ENCODE results near the gene METTL27. TPM values are rescaled to one million over a fixed set of nuclear protein-coding genes. Genes with fewer than 3 reads are reported as not detected.

METTL27 gene
- polyA plus RNA-seq (2013, experiment 1 of 2), result 0.83 TPM
- polyA plus RNA-seq (2013, experiment 2 of 2), result 1.00 TPM

DNA sequence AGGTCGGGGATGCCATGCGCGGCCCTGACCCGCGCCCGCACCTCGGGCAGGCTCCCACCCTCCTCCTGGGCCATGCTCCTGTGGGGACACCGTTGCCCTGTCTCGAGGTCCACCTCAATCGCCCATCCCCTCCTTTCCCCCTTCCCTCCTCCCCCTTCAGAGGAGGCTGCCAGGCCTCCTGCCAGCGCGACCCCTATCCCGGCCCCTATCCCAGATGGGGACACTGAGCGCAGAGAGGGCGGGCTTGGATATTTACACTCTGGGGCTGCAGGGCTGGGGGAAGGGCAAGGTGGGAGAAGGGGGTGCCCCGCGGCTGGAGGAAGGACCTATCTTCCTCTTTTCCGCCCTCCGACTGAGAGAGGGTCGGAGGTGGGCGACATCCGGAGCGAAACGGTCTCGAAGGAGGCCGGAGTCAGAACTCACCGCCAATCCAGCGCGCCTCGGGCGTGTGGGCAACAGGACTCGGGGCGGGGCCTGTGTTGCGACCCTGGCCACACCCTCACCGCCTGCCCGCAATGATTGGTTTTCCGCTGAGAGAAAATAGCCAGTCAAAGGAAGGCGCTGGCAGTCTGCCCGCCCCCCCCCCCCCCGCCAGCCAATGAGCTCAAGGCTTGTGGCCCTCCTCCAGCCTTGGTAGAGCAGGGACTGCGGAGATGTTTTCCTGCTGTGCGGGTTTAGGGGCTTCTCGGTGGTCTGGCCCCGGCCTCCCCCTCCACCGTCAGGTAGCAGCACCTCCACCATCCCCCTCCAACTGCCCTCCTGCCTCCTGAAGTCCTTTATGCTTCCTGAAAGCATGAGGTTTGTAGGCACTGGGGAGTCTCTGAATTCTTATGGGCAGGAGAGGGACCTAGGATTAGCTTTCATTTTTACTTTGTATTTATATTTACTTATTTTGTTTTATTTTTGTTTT lies at the start of gene METTL27:
Gene METTL27, minus strand, starts transcription at position 450 of the 910 bp plus-strand sequence. Its CDS starts 376 bp downstream, at position 74.
- H2BK15ac ChIP-seq (ENCODE audit: low read depth, poor library complexity, severe bottlenecking), result peak within 1 kb of the TSS; percentile 26
- 17% methylated on average over 25 of the region's 45 CpGs for WGBS
- peak within 1 kb of the TSS in 1 of 2 experiments; percentile 73 for H2BK12ac ChIP-seq (ENCODE audit: low read length in 2 of 2)
- peak within 1 kb of the TSS; percentile 92 for H3K9ac ChIP-seq (ENCODE audit: low read length)
- H3K4me1 ChIP-seq (ENCODE audit: control insufficient read depth, insufficient read depth, low read depth, low read length), result peaks cover 16% of the 10 kb centered on the region
- H3K18ac ChIP-seq (ENCODE audit: low read depth in 1 of 2, low read length in 2 of 2), result peak within 1 kb of the TSS; percentile 44 to 58
- H4K8ac ChIP-seq (ENCODE audit: low read length), result peak within 1 kb of the TSS; percentile 98
- H3K4me2 ChIP-seq (ENCODE audit: low read length, poor library complexity, severe bottlenecking), result peak within 1 kb of the TSS; percentile 69
- peak within 1 kb of the TSS; percentile 67 to 82 for H3K4me3 ChIP-seq (ENCODE audit: insufficient read depth in 1 of 2, low read depth in 1 of 2, low read length in 2 of 2)
- H3K36me3 ChIP-seq (ENCODE audit: control insufficient read depth in 1 of 2, insufficient read depth in 2 of 2, low read depth in 1 of 2, low read length in 2 of 2), result peaks cover 0 to 11% of the 10 kb centered on the region in 2 experiments
- H2AFZ ChIP-seq (ENCODE audit: low read depth, low read length), result peak within 1 kb of the TSS; percentile 87
- H3K27ac ChIP-seq (ENCODE audit: low read length, poor library complexity, severe bottlenecking), result no peak within 1 kb of the TSS
- H3K14ac ChIP-seq (ENCODE audit: low read length in 2 of 2), result no peak within 1 kb of the TSS
- no peaks in the 10 kb centered on the region for H3K9me3 ChIP-seq (ENCODE audit: control insufficient read depth, low read length)
- no peak within 1 kb of the TSS for H3K23ac ChIP-seq (ENCODE audit: low read length in 2 of 2)
- peak within 1 kb of the TSS in 1 of 2 experiments; percentile 51 for H3K4ac ChIP-seq (ENCODE audit: low read depth in 1 of 2, low read length in 2 of 2)
- H3K27me3 ChIP-seq (ENCODE audit: control insufficient read depth in 1 of 2, insufficient read depth in 1 of 2, low read length in 2 of 2), result no peaks in the 10 kb centered on the region
- DNase-seq, result peak; percentile 94
- peak within 1 kb of the TSS; percentile 85 for H2AK5ac ChIP-seq (ENCODE audit: low read length, severe bottlenecking)
- peak within 1 kb of the TSS; percentile 70 for H4K91ac ChIP-seq (ENCODE audit: low read length)
- no peak within 1 kb of the TSS for H2BK120ac ChIP-seq (ENCODE audit: low read depth, low read length)
- peak within 1 kb of the TSS; percentile 40 for H2BK5ac ChIP-seq (ENCODE audit: low read depth, low read length, poor library complexity, severe bottlenecking)
- peaks cover 8% of the 10 kb centered on the region for H3K79me1 ChIP-seq (replicated peaks; ENCODE audit: low read length, poor library complexity, severe bottlenecking)

GRCh38 chr7:73891178-73891885 lies 49.0 kb upstream of the METTL27 start:
- peaks cover 0 to 14% of the 10 kb centered on the region in 2 experiments for H3K27me3 ChIP-seq (ENCODE audit: control insufficient read depth in 1 of 2, insufficient read depth in 1 of 2, low read length in 2 of 2)
- H3K36me3 ChIP-seq (ENCODE audit: control insufficient read depth in 1 of 2, insufficient read depth in 2 of 2, low read depth in 1 of 2, low read length in 2 of 2), result no peaks in the 10 kb centered on the region
- no peak overlapping the region for H3K27ac ChIP-seq (ENCODE audit: low read length, poor library complexity, severe bottlenecking)
- no peak overlapping the region for H2AK5ac ChIP-seq (ENCODE audit: low read length, severe bottlenecking)
- H3K4me3 ChIP-seq (ENCODE audit: insufficient read depth in 1 of 2, low read depth in 1 of 2, low read length in 2 of 2), result no peak overlapping the region
- no peaks in the 10 kb centered on the region for H3K9me3 ChIP-seq (ENCODE audit: control insufficient read depth, low read length)
- no peak overlapping the region for H3K4ac ChIP-seq (ENCODE audit: low read depth in 1 of 2, low read length in 2 of 2)
- H3K14ac ChIP-seq (ENCODE audit: low read length in 2 of 2), result no peak overlapping the region
- H3K18ac ChIP-seq (ENCODE audit: low read depth in 1 of 2, low read length in 2 of 2), result no peak overlapping the region
- H2BK15ac ChIP-seq (ENCODE audit: low read depth, poor library complexity, severe bottlenecking), result no peak overlapping the region
- no peak overlapping the region for H2BK120ac ChIP-seq (ENCODE audit: low read depth, low read length)
- H3K9ac ChIP-seq (ENCODE audit: low read length), result no peak overlapping the region
- H3K79me1 ChIP-seq (replicated peaks; ENCODE audit: low read length, poor library complexity, severe bottlenecking), result no peaks in the 10 kb centered on the region
- H3K4me2 ChIP-seq (ENCODE audit: low read length, poor library complexity, severe bottlenecking), result no peak overlapping the region
- 62% methylated on average over 16 of the region's 16 CpGs for WGBS
- DNase-seq, result no peak
- H2BK12ac ChIP-seq (ENCODE audit: low read length in 2 of 2), result no peak overlapping the region
- no peak overlapping the region for H2BK5ac ChIP-seq (ENCODE audit: low read depth, low read length, poor library complexity, severe bottlenecking)
- H4K8ac ChIP-seq (ENCODE audit: low read length), result peak overlapping the region; percentile 22
- H3K23ac ChIP-seq (ENCODE audit: low read length in 2 of 2), result no peak overlapping the region
- peaks cover 41% of the 10 kb centered on the region for H3K4me1 ChIP-seq (ENCODE audit: control insufficient read depth, insufficient read depth, low read depth, low read length)
- peak overlapping the region; percentile 7 for H2AFZ ChIP-seq (ENCODE audit: low read depth, low read length)
- no peak overlapping the region for H4K91ac ChIP-seq (ENCODE audit: low read length)

GRCh38 chr7:73890555-73891147 lies 48.3 kb upstream of the METTL27 start:
- Histone ChIP-seq H2AK5ac (ENCODE audit: low read length, severe bottlenecking) (no peak overlapping the region), H4K8ac (ENCODE audit: low read length) (no peak overlapping the region), H2BK12ac (ENCODE audit: low read length in 2 of 2) (no peak overlapping the region), H3K4me3 (ENCODE audit: insufficient read depth in 1 of 2, low read depth in 1 of 2, low read length in 2 of 2) (no peak overlapping the region), H4K91ac (ENCODE audit: low read length) (no peak overlapping the region), H3K23ac (ENCODE audit: low read length in 2 of 2) (no peak overlapping the region), H3K27ac (ENCODE audit: low read length, poor library complexity, severe bottlenecking) (no peak overlapping the region), H3K79me1 (replicated peaks; ENCODE audit: low read length, poor library complexity, severe bottlenecking) (no peaks in the 10 kb centered on the region), H3K36me3 (ENCODE audit: control insufficient read depth in 1 of 2, insufficient read depth in 2 of 2, low read depth in 1 of 2, low read length in 2 of 2) (no peaks in the 10 kb centered on the region), H3K9me3 (ENCODE audit: control insufficient read depth, low read length) (no peaks in the 10 kb centered on the region), H3K4me1 (ENCODE audit: control insufficient read depth, insufficient read depth, low read depth, low read length) (peaks cover 44% of the 10 kb centered on the region), H2BK5ac (ENCODE audit: low read depth, low read length, poor library complexity, severe bottlenecking) (no peak overlapping the region), H2BK15ac (ENCODE audit: low read depth, poor library complexity, severe bottlenecking) (no peak overlapping the region), H3K4me2 (ENCODE audit: low read length, poor library complexity, severe bottlenecking) (no peak overlapping the region), H3K18ac (ENCODE audit: low read depth in 1 of 2, low read length in 2 of 2) (no peak overlapping the region), H2BK120ac (ENCODE audit: low read depth, low read length) (no peak overlapping the region), H3K9ac (ENCODE audit: low read length) (no peak overlapping the region), H2AFZ (ENCODE audit: low read depth, low read length) (no peak overlapping the region), H3K14ac (ENCODE audit: low read length in 2 of 2) (no peak overlapping the region), H3K27me3 (ENCODE audit: control insufficient read depth in 1 of 2, insufficient read depth in 1 of 2, low read length in 2 of 2) (peaks cover 0 to 14% of the 10 kb centered on the region in 2 experiments), H3K4ac (ENCODE audit: low read depth in 1 of 2, low read length in 2 of 2) (no peak overlapping the region)
- no peak for DNase-seq
- 93% methylated on average over 14 of the region's 16 CpGs for WGBS
